ENCODE data around the gene H2BK1. TPM values are rescaled to one million over a fixed set of nuclear protein-coding genes. Genes with fewer than 3 reads are reported as not detected.

Gene H2BK1
- total and polyA plus RNA-seq, 2 donors: 0.25 TPM; not detected in 1

GRCh38 chr7:151251689-151252560, 41.6 kb upstream of the H2BK1 start:
- Histone ChIP-seq H3K4me3 (ENCODE audit: low read length in 2 of 2) (peak overlapping the region; percentile 17 to 47), H3K4me1 (ENCODE audit: control insufficient read depth in 2 of 2, insufficient read depth in 2 of 2, low read length in 2 of 2) (peaks cover 8 to 40% of the 10 kb centered on the region in 2 donors), H3K36me3 (ENCODE audit: control insufficient read depth in 2 of 2, insufficient read depth in 2 of 2, low read length in 1 of 2) (no peaks in the 10 kb centered on the region), H3K27me3 (ENCODE audit: control insufficient read depth in 2 of 2, insufficient read depth in 1 of 2, low read length in 1 of 2) (peaks cover 62 to 98% of the 10 kb centered on the region in 2 donors), H3K9me3 (ENCODE audit: control insufficient read depth in 2 of 2, insufficient read depth in 1 of 2, low read length in 1 of 2) (peaks cover 0 to 8% of the 10 kb centered on the region in 2 donors), H3K27ac (ENCODE audit: low read depth in 1 of 2, low read length in 1 of 2) (peak overlapping the region in 1 of 2 donors; percentile 46)
- WGBS: 5% methylated on average over 79 of the region's 79 CpGs
- DNase-seq (ENCODE audit: low read depth in 6 of 9, low spot score in 9 of 9): peak in 1 of 9 donors; percentile 61

GRCh38 chr7:151251328-151251688, 41.0 kb upstream of the H2BK1 start:
- Histone ChIP-seq H3K36me3 (ENCODE audit: control insufficient read depth in 2 of 2, insufficient read depth in 2 of 2, low read length in 1 of 2) (no peaks in the 10 kb centered on the region), H3K4me1 (ENCODE audit: control insufficient read depth in 2 of 2, insufficient read depth in 2 of 2, low read length in 2 of 2) (peaks cover 8 to 44% of the 10 kb centered on the region in 2 donors), H3K27me3 (ENCODE audit: control insufficient read depth in 2 of 2, insufficient read depth in 1 of 2, low read length in 1 of 2) (peaks cover 68 to 98% of the 10 kb centered on the region in 2 donors), H3K4me3 (ENCODE audit: low read length in 2 of 2) (peak overlapping the region in 1 of 2 donors; percentile 47), H3K9me3 (ENCODE audit: control insufficient read depth in 2 of 2, insufficient read depth in 1 of 2, low read length in 1 of 2) (peaks cover 0 to 8% of the 10 kb centered on the region in 2 donors), H3K27ac (ENCODE audit: low read depth in 1 of 2, low read length in 1 of 2) (no peak overlapping the region)
- 16% methylated on average over 19 of the region's 19 CpGs for WGBS
- DNase-seq (ENCODE audit: low read depth in 6 of 9, low spot score in 9 of 9): peak in 1 of 9 donors; percentile 52

- Histone ChIP-seq H3K4me3 (ENCODE audit: low read length in 2 of 2) (no peak overlapping the region), H3K9me3 (ENCODE audit: control insufficient read depth in 2 of 2, insufficient read depth in 1 of 2, low read length in 1 of 2) (peaks cover 0 to 8% of the 10 kb centered on the region in 2 donors), H3K36me3 (ENCODE audit: control insufficient read depth in 2 of 2, insufficient read depth in 2 of 2, low read length in 1 of 2) (no peaks in the 10 kb centered on the region), H3K27ac (ENCODE audit: low read depth in 1 of 2, low read length in 1 of 2) (no peak overlapping the region), H3K27me3 (ENCODE audit: control insufficient read depth in 2 of 2, insufficient read depth in 1 of 2, low read length in 1 of 2) (peaks cover 77 to 99% of the 10 kb centered on the region in 2 donors), H3K4me1 (ENCODE audit: control insufficient read depth in 2 of 2, insufficient read depth in 2 of 2, low read length in 2 of 2) (peaks cover 9 to 47% of the 10 kb centered on the region in 2 donors)
- DNase-seq (ENCODE audit: low read depth in 6 of 9, low spot score in 9 of 9): no peak
- 82% methylated on average over 7 of the region's 7 CpGs for WGBS
These were observed 40.2 kb upstream of the H2BK1 start for GRCh38 chr7:151250181-151251132.

GRCh38 chr7:151249732-151250072, 39.4 kb upstream of the H2BK1 start:
- DNase-seq (ENCODE audit: low read depth in 6 of 9, low spot score in 9 of 9): no peak
- 47% methylated on average over 5 of the region's 5 CpGs for WGBS
- Histone ChIP-seq H3K27me3 (ENCODE audit: control insufficient read depth in 2 of 2, insufficient read depth in 1 of 2, low read length in 1 of 2) (peaks cover 81 to 98% of the 10 kb centered on the region in 2 donors), H3K27ac (ENCODE audit: low read depth in 1 of 2, low read length in 1 of 2) (no peak overlapping the region), H3K36me3 (ENCODE audit: control insufficient read depth in 2 of 2, insufficient read depth in 2 of 2, low read length in 1 of 2) (no peaks in the 10 kb centered on the region), H3K9me3 (ENCODE audit: control insufficient read depth in 2 of 2, insufficient read depth in 1 of 2, low read length in 1 of 2) (peaks cover 0 to 8% of the 10 kb centered on the region in 2 donors), H3K4me1 (ENCODE audit: control insufficient read depth in 2 of 2, insufficient read depth in 2 of 2, low read length in 2 of 2) (peaks cover 16 to 53% of the 10 kb centered on the region in 2 donors), H3K4me3 (ENCODE audit: low read length in 2 of 2) (no peak overlapping the region)

- WGBS: 5% methylated on average over 45 of the region's 45 CpGs
- H3K9me3 ChIP-seq (ENCODE audit: control insufficient read depth in 2 of 2, insufficient read depth in 1 of 2, low read length in 1 of 2): peaks cover 0 to 8% of the 10 kb centered on the region in 2 donors
- no peak for DNase-seq (ENCODE audit: low read depth in 6 of 9, low spot score in 9 of 9)
These were observed 38.9 kb upstream of the H2BK1 start for GRCh38 chr7:151249034-151249731.

GRCh38 chr7:151248346-151249033, 38.2 kb upstream of the H2BK1 start, which contains the start of gene SMARCD3:
Gene SMARCD3, minus strand, starts transcription at chr7:151248694. Its CDS starts 132 bp downstream, at chr7:151248562.
- under 1% methylated on average over 71 of the region's 71 CpGs for WGBS
- Histone ChIP-seq H3K9me3 (ENCODE audit: control insufficient read depth in 2 of 2, insufficient read depth in 1 of 2, low read length in 1 of 2) (peaks cover 0 to 8% of the 10 kb centered on the region in 2 donors), H3K36me3 (ENCODE audit: control insufficient read depth in 2 of 2, insufficient read depth in 2 of 2, low read length in 1 of 2) (no peaks in the 10 kb centered on the region), H3K4me3 (ENCODE audit: low read length in 2 of 2) (peak within 1 kb of the TSS; percentile 22 to 48), H3K27ac (ENCODE audit: low read depth in 1 of 2, low read length in 1 of 2) (no peak within 1 kb of the TSS), H3K4me1 (ENCODE audit: control insufficient read depth in 2 of 2, insufficient read depth in 2 of 2, low read length in 2 of 2) (peaks cover 24 to 63% of the 10 kb centered on the region in 2 donors), H3K27me3 (ENCODE audit: control insufficient read depth in 2 of 2, insufficient read depth in 1 of 2, low read length in 1 of 2) (peaks cover 79 to 95% of the 10 kb centered on the region in 2 donors)
- DNase-seq (ENCODE audit: low read depth in 6 of 9, low spot score in 9 of 9): peak in 1 of 9 donors; percentile 69

More at GRCh38 chr7:151249034-151249731, 38.9 kb upstream of the H2BK1 start:
- H3K27ac ChIP-seq (ENCODE audit: low read depth in 1 of 2, low read length in 1 of 2): no peak overlapping the region
- H3K27me3 ChIP-seq (ENCODE audit: control insufficient read depth in 2 of 2, insufficient read depth in 1 of 2, low read length in 1 of 2): peaks cover 81 to 98% of the 10 kb centered on the region in 2 donors
- peaks cover 18 to 56% of the 10 kb centered on the region in 2 donors for H3K4me1 ChIP-seq (ENCODE audit: control insufficient read depth in 2 of 2, insufficient read depth in 2 of 2, low read length in 2 of 2)
- H3K36me3 ChIP-seq (ENCODE audit: control insufficient read depth in 2 of 2, insufficient read depth in 2 of 2, low read length in 1 of 2): no peaks in the 10 kb centered on the region
- peak overlapping the region in 1 of 2 donors; percentile 48 for H3K4me3 ChIP-seq (ENCODE audit: low read length in 2 of 2)

GRCh38 chr7:151247611-151248345, 37.5 kb upstream of the H2BK1 start:
- DNase-seq (ENCODE audit: low read depth in 6 of 9, low spot score in 9 of 9): no peak
- peaks cover 0 to 8% of the 10 kb centered on the region in 2 donors for H3K9me3 ChIP-seq (ENCODE audit: control insufficient read depth in 2 of 2, insufficient read depth in 1 of 2, low read length in 1 of 2)
- no peak overlapping the region for H3K27ac ChIP-seq (ENCODE audit: low read depth in 1 of 2, low read length in 1 of 2)
- peak overlapping the region; percentile 22 to 48 for H3K4me3 ChIP-seq (ENCODE audit: low read length in 2 of 2)
- peaks cover 75 to 88% of the 10 kb centered on the region in 2 donors for H3K27me3 ChIP-seq (ENCODE audit: control insufficient read depth in 2 of 2, insufficient read depth in 1 of 2, low read length in 1 of 2)
- no peaks in the 10 kb centered on the region for H3K36me3 ChIP-seq (ENCODE audit: control insufficient read depth in 2 of 2, insufficient read depth in 2 of 2, low read length in 1 of 2)
- 14% methylated on average over 29 of the region's 29 CpGs for WGBS
- peaks cover 29 to 69% of the 10 kb centered on the region in 2 donors for H3K4me1 ChIP-seq (ENCODE audit: control insufficient read depth in 2 of 2, insufficient read depth in 2 of 2, low read length in 2 of 2)

Data from thymus (tissue), 11 donors.